Spleen (tissue), 7 donors: ENCODE measurements around the gene AEBP2.

Experiments used
- POLR2A ChIP-seq, 3 donors: fragments of 450-650 bp; IDR thresholded peaks; one replicate each; pipeline ENCODE4 v1.5.1; 2017; ENCODE audit warnings: antibody characterized with exemption in 3 of 3, mild to moderate bottlenecking in 1 of 3
- POLR2AphosphoS5 ChIP-seq, 3 donors: sonication (generic); formaldehyde crosslinking; IDR thresholded peaks; one replicate each; pipeline ENCODE4 v1.5.1; 2017; ENCODE audit warnings: antibody characterized with exemption in 3 of 3
- TF ChIP-seq, protein P1 (sequence below), 11 experiments: fragments of 200-600 bp in 7 of 11; fragments of 450-650 bp in 4 of 11; sonication (generic) in 4 of 11; IDR thresholded peaks in 8 of 11; conservative IDR thresholded peaks in 3 of 11; 1 replicate in 7 of 11; 2 replicates in 4 of 11; pipeline versions ENCODE4 v1.4.0 to v1.8.0; 2016 to 2021; ENCODE audit warnings: antibody characterized with exemption in 11 of 11, inconsistent platforms in 4 of 11, mild to moderate bottlenecking in 1 of 11
- donor health status: DM: no; HTN: no; CAD: no; lungs with moderate emphysema.
- donor health status: DM: no; HTN: no; CAD: no.
- donor health status: DM: no; HTN: no; CAD: no.

DNA sequence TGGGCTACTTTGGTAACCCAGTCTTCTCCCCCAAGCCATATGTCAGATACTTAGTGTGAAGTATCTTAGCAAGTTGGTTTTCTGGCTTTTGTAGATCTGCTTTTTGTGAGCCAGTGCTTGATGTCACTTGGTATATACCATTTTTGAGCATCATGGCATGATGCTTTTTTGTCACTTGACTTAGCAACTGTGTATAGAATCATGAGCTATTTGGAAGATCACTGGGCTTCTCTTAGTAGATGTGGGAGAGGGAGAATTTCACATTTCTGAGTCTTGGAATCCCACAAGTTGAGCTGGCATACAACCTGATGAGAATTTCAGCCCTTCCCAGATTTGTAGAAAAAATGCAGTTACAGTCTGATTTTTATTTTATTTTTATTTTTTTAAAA lies 24.9 kb downstream of the AEBP2 start:
- TF ChIP-seq, protein P1, sequence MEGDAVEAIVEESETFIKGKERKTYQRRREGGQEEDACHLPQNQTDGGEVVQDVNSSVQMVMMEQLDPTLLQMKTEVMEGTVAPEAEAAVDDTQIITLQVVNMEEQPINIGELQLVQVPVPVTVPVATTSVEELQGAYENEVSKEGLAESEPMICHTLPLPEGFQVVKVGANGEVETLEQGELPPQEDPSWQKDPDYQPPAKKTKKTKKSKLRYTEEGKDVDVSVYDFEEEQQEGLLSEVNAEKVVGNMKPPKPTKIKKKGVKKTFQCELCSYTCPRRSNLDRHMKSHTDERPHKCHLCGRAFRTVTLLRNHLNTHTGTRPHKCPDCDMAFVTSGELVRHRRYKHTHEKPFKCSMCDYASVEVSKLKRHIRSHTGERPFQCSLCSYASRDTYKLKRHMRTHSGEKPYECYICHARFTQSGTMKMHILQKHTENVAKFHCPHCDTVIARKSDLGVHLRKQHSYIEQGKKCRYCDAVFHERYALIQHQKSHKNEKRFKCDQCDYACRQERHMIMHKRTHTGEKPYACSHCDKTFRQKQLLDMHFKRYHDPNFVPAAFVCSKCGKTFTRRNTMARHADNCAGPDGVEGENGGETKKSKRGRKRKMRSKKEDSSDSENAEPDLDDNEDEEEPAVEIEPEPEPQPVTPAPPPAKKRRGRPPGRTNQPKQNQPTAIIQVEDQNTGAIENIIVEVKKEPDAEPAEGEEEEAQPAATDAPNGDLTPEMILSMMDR (IDR thresholded peaks at IDR 0.05 in 8 of 11, conservative IDR thresholded peaks at IDR 0.05 in 3 of 11) = no peak
- no peak for TF ChIP-seq POLR2AphosphoS5 (IDR thresholded peaks at IDR 0.05)
- no peak for TF ChIP-seq POLR2A (IDR thresholded peaks at IDR 0.05)
